WI38 (cell line): ENCODE results near the gene PRM1.

Source experiments
- H3K4me3 ChIP-seq: 2 replicates; pipeline ENCODE4 v1.5.1; 2011; ENCODE audit warnings: low read depth, mild to moderate bottlenecking, control low read depth, low read length
- TF ChIP-seq, protein P1 (sequence below): IDR thresholded peaks from 2 replicates; pipeline ENCODE4 v1.5.1; 2012; ENCODE audit warnings: low read depth, mild to moderate bottlenecking, control low read depth, low read length

Gene PRM1

GRCh38 chr16:11255737-11256660 lies 25.1 kb downstream of the PRM1 start, which contains the start of gene SOCS1:
TSS of gene SOCS1 (minus strand) at chr16:11256204. CDS start at chr16:11255478, 726 bp downstream.
- TF ChIP-seq, protein P1, sequence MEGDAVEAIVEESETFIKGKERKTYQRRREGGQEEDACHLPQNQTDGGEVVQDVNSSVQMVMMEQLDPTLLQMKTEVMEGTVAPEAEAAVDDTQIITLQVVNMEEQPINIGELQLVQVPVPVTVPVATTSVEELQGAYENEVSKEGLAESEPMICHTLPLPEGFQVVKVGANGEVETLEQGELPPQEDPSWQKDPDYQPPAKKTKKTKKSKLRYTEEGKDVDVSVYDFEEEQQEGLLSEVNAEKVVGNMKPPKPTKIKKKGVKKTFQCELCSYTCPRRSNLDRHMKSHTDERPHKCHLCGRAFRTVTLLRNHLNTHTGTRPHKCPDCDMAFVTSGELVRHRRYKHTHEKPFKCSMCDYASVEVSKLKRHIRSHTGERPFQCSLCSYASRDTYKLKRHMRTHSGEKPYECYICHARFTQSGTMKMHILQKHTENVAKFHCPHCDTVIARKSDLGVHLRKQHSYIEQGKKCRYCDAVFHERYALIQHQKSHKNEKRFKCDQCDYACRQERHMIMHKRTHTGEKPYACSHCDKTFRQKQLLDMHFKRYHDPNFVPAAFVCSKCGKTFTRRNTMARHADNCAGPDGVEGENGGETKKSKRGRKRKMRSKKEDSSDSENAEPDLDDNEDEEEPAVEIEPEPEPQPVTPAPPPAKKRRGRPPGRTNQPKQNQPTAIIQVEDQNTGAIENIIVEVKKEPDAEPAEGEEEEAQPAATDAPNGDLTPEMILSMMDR, result peak; percentile 75
- peak within 1 kb of the TSS; percentile 86 for H3K4me3 ChIP-seq

- TF ChIP-seq, protein P1, result no peak
- peak overlapping the region; percentile 86 for H3K4me3 ChIP-seq
Measured at GRCh38 chr16:11254913-11255736, 26.0 kb downstream of the PRM1 start.

GRCh38 chr16:11253995-11254912 lies 26.9 kb downstream of the PRM1 start:
- H3K4me3 ChIP-seq, result peak overlapping the region; percentile 86
- TF ChIP-seq, protein P1, result no peak

DNA sequence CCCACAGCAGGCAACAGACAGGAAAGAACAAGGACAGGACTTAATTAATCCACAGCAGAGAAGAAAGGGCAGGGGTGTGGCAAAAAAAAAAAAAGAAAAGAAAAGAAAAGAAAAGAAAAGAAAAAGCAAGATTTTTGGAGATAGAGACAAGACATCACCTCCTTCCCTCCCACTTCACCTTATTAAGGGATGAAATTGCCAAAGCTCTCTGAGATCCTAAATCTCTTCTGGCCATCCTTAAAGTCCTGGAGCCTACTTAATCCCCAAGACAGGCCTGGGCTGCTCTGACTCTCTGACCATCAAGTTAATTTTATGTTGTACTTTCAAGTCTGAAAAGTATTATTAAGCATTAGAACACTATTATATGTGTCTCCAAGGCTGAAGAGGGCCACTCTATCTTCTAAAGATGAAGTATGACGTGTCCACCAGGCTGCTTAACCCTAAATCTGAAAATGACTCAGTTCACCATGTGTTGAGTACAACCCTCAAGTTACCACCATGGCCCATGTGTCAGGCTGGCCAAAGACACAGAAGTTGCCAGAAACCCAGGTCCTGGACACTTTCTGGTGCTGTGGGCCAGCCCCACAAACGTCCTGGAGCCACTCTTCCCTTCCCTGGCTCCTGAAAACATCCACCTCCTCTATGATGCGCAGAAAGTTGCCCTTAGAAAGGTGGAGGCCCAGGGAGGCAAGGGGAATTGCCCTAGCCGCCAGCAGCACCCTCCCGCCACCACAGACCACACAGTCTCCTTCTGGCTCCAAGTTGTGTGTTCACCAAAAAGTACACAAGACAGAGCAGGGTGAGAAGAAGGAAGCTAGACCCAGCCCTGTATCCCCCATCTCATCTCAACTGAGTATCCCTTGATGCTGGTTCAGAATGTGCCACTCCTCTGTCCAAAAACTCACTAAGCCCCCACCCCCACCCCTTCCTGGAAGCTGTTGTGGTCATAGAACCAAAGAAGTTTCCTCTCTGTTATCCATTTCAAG lies 27.8 kb downstream of the PRM1 start:
- H3K4me3 ChIP-seq, result peak overlapping the region; percentile 86
- TF ChIP-seq, protein P1, result no peak

GRCh38 chr16:11252482-11252931 lies 28.6 kb downstream of the PRM1 start:
- TF ChIP-seq, protein P1, result no peak

More at GRCh38 chr16:11252482-11252931, 28.6 kb downstream of the PRM1 start:
- H3K4me3 ChIP-seq, result peak overlapping the region; percentile 86
